OCI-LY3 (cell line): ENCODE data around the gene MAPKAPK2.
"Not testable (repeated sequence)": the region's sequence is repeated elsewhere in the genome, so short reads cannot be mapped to it uniquely, and the experiment has no call there.

ENCODE experiments used
- CTCF ChIP-seq: fragments of 200-600, 300-600 bp; sonication (generic); IDR thresholded peaks from 2 replicates; pipeline ENCODE4 v1.5.1; 2014; ENCODE audit warnings: antibody characterized with exemption, low read length, low read depth
- EZH2phosphoT487 ChIP-seq: fragments of 200-600 bp; shearing (Covaris generic); IDR thresholded peaks from 2 replicates; pipeline ENCODE4 v1.6.1; 2018; ENCODE audit warnings: antibody characterized with exemption, mixed run types, low read depth

- not testable (repeated sequence) for TF ChIP-seq CTCF, EZH2phosphoT487
These were observed 42.6 kb upstream of the MAPKAPK2 start for GRCh38 chr1:206642074-206642473.
